Endodermal cell (in vitro differentiated cells): ENCODE measurements around the gene ITGA11. TPM values are rescaled to one million over a fixed set of nuclear protein-coding genes. Genes with fewer than 3 reads are reported as not detected.

Source experiments
- DNase-seq: peaks from one replicate; pipeline ENCODE4 v3.0.0-alpha.2; 2017
- H3K27ac ChIP-seq: 2 replicates; pipeline ENCODE4 v1.5.1; 2013; ENCODE audit warnings: mild to moderate bottlenecking, low read depth, low read length, moderate library complexity
- H3K27me3 ChIP-seq: 2 replicates; pipeline ENCODE4 v1.6.1; 2013; ENCODE audit warnings: mild to moderate bottlenecking, low read length, moderate library complexity; ENCODE audit not compliant: insufficient read depth, control insufficient read depth, poor library complexity, severe bottlenecking
- H3K36me3 ChIP-seq: 2 replicates; pipeline ENCODE4 v1.7.0; 2013; ENCODE audit warnings: mild to moderate bottlenecking, low read length, moderate library complexity; ENCODE audit not compliant: control insufficient read depth, insufficient read depth
- H3K4me1 ChIP-seq: one replicate; pipeline ENCODE4 v1.7.0; 2013; ENCODE audit warnings: low read length; ENCODE audit not compliant: control insufficient read depth, insufficient read depth
- H3K4me3 ChIP-seq: 2 replicates; pipeline ENCODE4 v1.5.1; 2013; ENCODE audit warnings: mild to moderate bottlenecking, low read length, moderate library complexity
- H3K9ac ChIP-seq: 2 replicates; pipeline ENCODE4 v1.6.1; 2013; ENCODE audit warnings: mild to moderate bottlenecking, low read length, moderate library complexity; ENCODE audit not compliant: poor library complexity, severe bottlenecking; ENCODE audit errors: extremely low read depth
- H3K9me3 ChIP-seq: 2 replicates; pipeline ENCODE4 v1.6.1; 2013; ENCODE audit warnings: mild to moderate bottlenecking, low read length, moderate library complexity; ENCODE audit not compliant: control insufficient read depth
- H3K27ac Mint-ChIP-seq: 2 replicates; pipeline ENCODE4 v1.8.0; 2020; ENCODE audit warnings: mixed read lengths
- H3K27me3 Mint-ChIP-seq: 2 replicates; pipeline ENCODE4 v1.8.0; 2021; ENCODE audit warnings: mild to moderate bottlenecking, mixed read lengths; ENCODE audit not compliant: insufficient read depth
- H3K36me3 Mint-ChIP-seq: 2 replicates; pipeline ENCODE4 v1.8.0; 2020; ENCODE audit warnings: low read depth, mixed read lengths
- H3K4me1 Mint-ChIP-seq: 2 replicates; pipeline ENCODE4 v1.8.0; 2020; ENCODE audit warnings: mixed read lengths
- H3K4me3 Mint-ChIP-seq: 2 replicates; pipeline ENCODE4 v1.8.0; 2020; ENCODE audit warnings: mild to moderate bottlenecking, moderate library complexity, mixed read lengths
- H3K9me3 Mint-ChIP-seq: 2 replicates; pipeline ENCODE4 v1.8.0; 2020; ENCODE audit warnings: mild to moderate bottlenecking, mixed read lengths
- CTCF ChIP-seq: fragments of 200-600 bp; sonication (generic); conservative IDR thresholded peaks from 2 replicates; pipeline ENCODE4 v1.5.0; 2021; ENCODE audit warnings: antibody characterized with exemption, mild to moderate bottlenecking
- WGBS, 2 experiments: methylation state at CpG; one replicate each; pipeline versions ENCODE4 v1.1.5 to v1.1.7; 2013; ENCODE audit warnings: missing lambda C conversion rate in 2 of 2, mixed read lengths in 1 of 2; ENCODE audit not compliant: insufficient coverage in 1 of 2, insufficient read length in 1 of 2; 5-methylcytosine and 5-hydroxymethylcytosine counted together
- total RNA-seq, 2 donors: library from RNA; stranded (reverse); fragmentation: NEBNext Ultra II Directional in 1 of 2; extraction: Animal tissue kit (Norgen Biotek cat#: 25700) in 1 of 2; gene quantifications; 2 replicates in 1 of 2; 3 replicates in 1 of 2; pipeline ENCODE4 v1.2.1, GENCODE V29; 2021

The ITGA11 gene
- total RNA-seq, 2 donors from 2014 or later: 0.35 to 1.4 TPM

- H3K9ac ChIP-seq: no peak overlapping the region
- no peak for TF ChIP-seq CTCF
- WGBS, 2 experiments: 97% methylated on average over 4 to 6 of the region's 6 CpGs
- no peaks in the 10 kb centered on the region for H3K27me3 ChIP-seq
- peaks cover 23% of the 10 kb centered on the region for H3K36me3 ChIP-seq
- Mint-ChIP-seq H3K4me3 (no peak overlapping the region), H3K36me3 (peaks cover 4% of the 10 kb centered on the region), H3K9me3 (no peaks in the 10 kb centered on the region), H3K27me3 (no peaks in the 10 kb centered on the region), H3K4me1 (no peaks in the 10 kb centered on the region), H3K27ac (no peak overlapping the region)
- DNase-seq: no peak
- no peaks in the 10 kb centered on the region for H3K4me1 ChIP-seq
- H3K4me3 ChIP-seq: no peak overlapping the region
- H3K9me3 ChIP-seq: no peaks in the 10 kb centered on the region
- H3K27ac ChIP-seq: no peak overlapping the region
Measured at GRCh38 chr15:68298882-68299381, 133.0 kb downstream of the ITGA11 start.

- Histone ChIP-seq H3K27ac (no peak overlapping the region), H3K4me3 (no peak overlapping the region), H3K36me3 (peaks cover 29% of the 10 kb centered on the region), H3K9ac (no peak overlapping the region), H3K4me1 (no peaks in the 10 kb centered on the region), H3K9me3 (no peaks in the 10 kb centered on the region), H3K27me3 (no peaks in the 10 kb centered on the region)
- H3K27me3 Mint-ChIP-seq: no peaks in the 10 kb centered on the region
- no peak for TF ChIP-seq CTCF
- 92 to 94% methylated on average over 2 to 3 of the region's 3 CpGs for WGBS, 2 experiments
- H3K27ac Mint-ChIP-seq: no peak overlapping the region
- H3K36me3 Mint-ChIP-seq: peaks cover 4% of the 10 kb centered on the region
- H3K9me3 Mint-ChIP-seq: no peaks in the 10 kb centered on the region
- no peaks in the 10 kb centered on the region for H3K4me1 Mint-ChIP-seq
- DNase-seq: no peak
- H3K4me3 Mint-ChIP-seq: no peak overlapping the region
Measured at GRCh38 chr15:68298336-68298735, 133.6 kb downstream of the ITGA11 start.

GRCh38 chr15:68295014-68295805 lies 136.8 kb downstream of the ITGA11 start:
- Mint-ChIP-seq H3K36me3 (peaks cover 16% of the 10 kb centered on the region), H3K9me3 (no peaks in the 10 kb centered on the region), H3K27ac (no peak overlapping the region), H3K4me3 (no peak overlapping the region), H3K27me3 (no peaks in the 10 kb centered on the region), H3K4me1 (peaks cover 1% of the 10 kb centered on the region)
- no peaks in the 10 kb centered on the region for H3K4me1 ChIP-seq
- 95 to 100% methylated on average over 2 to 4 of the region's 4 CpGs for WGBS, 2 experiments
- DNase-seq: no peak
- no peak overlapping the region for H3K4me3 ChIP-seq
- peaks cover 59% of the 10 kb centered on the region for H3K36me3 ChIP-seq
- no peak for TF ChIP-seq CTCF
- H3K27ac ChIP-seq: no peak overlapping the region
- no peaks in the 10 kb centered on the region for H3K27me3 ChIP-seq
- no peak overlapping the region for H3K9ac ChIP-seq
- no peaks in the 10 kb centered on the region for H3K9me3 ChIP-seq
